HG03442 (cell line): ENCODE data around the gene ATRN.

ENCODE experiments used
- ATAC-seq: cut with Tn5 transposase; IDR thresholded peaks from one replicate; pipeline ENCODE4 v1.9.1; 2021; ENCODE audit warnings: mild to moderate bottlenecking, moderate library complexity; ENCODE audit not compliant: unreplicated experiment

ATRN gene

GRCh38 chr20:3692706-3693294 is 222.0 kb downstream of the ATRN start:
- no peak for ATAC-seq

DNA sequence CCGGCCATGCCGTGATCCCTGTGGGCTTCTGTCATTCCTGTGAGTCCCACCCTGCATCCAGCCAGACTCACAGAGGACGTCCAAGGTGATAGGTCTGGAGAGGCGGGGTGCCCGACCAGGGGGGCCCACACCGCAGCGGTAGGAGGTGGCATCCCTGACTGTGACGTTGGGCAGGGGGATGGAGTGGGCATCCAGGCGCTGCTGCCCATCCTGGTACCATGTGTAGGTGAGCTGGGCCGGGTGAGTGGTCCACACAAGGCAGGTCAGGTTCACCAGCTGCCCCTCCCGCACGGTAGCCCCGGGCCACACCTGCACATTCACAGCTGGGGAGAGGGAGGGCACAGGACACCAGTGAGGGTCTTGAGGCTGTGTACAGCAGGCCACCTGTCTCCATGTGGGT is 222.6 kb downstream of the ATRN start:
- no peak for ATAC-seq

DNA sequence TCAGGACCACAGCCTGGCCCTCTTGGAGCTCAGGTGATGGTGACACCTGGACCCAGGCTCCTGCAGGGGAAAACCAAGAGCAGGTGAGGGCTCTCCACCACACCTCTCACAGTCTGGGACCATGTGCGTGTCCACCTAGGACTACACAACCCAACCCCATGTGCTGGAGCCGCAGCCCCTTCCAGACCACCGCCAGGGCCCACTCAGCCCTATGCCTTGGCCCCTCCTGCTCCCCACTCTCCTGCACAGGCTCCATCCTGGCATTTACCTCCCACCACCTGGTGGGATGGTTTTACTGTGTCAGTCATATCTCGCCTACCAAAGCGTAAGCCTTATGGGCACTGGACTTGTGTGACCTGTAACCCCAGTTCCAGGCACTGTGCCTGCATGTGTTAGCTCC is 224.0 kb downstream of the ATRN start:
- no peak for ATAC-seq

DNA sequence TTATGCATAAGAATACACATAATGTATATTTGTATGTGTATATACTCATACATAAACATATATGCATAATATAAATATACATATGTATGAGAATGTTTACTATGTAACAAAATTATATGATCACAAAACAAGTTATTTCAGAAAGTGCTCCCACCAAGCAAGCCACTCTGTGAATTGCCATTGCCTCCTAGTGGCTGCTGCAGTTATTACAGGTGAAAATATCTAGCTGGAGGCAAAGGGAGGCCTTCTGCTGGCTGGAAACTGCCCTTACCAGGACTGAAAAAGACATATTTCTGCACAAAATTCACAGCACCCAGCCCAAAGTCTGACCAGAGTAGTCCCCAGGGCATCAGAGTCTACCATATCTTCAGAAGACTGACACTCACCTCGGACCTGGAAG is 225.4 kb downstream of the ATRN start:
- no peak for ATAC-seq

DNA sequence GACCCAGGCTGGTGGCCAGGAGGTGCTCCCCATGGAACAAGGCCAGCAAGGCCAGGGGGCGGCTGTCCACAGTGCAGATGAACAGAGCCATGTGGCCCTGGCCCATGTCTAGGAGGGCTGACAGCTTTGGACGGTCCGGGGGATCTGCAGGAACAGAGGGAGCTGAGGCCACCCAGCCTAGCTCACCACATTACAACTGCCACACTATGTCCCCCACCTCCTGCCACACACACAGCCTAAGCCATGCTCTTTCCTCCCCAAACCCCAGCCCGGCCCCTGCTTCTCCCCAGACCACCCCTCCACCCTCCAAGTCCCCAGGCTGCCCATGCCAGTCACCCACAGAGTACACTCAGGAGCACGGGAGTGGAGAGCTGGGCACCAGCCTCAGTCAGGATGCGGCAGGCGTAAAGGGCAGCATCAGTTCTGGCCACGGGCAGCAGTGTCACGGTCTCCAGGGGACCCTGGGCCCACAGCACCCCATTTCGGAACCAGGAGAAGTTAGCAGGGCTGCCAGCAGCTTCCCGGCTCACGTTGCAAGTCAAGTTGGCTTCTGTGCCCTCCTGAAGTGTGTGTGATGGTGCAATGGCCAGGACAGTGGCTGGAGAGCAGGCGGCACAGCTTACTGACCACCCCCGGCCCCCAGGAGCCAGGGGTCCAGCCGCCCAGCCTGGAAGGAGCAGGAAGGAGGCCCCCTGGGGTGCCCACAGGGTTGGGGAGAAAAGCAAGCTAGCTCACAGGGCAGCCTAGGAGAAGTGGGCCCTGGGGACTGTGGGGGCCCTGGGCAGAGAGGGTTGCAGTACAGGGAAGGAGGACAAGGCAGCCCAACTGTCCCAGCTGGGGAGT is 226.1 kb downstream of the ATRN start:
- no peak for ATAC-seq

- ATAC-seq = no peak
These were observed 226.9 kb downstream of the ATRN start for GRCh38 chr20:3697588-3698305.

- ATAC-seq = no peak
These were observed 227.8 kb downstream of the ATRN start for GRCh38 chr20:3698591-3699001.

DNA sequence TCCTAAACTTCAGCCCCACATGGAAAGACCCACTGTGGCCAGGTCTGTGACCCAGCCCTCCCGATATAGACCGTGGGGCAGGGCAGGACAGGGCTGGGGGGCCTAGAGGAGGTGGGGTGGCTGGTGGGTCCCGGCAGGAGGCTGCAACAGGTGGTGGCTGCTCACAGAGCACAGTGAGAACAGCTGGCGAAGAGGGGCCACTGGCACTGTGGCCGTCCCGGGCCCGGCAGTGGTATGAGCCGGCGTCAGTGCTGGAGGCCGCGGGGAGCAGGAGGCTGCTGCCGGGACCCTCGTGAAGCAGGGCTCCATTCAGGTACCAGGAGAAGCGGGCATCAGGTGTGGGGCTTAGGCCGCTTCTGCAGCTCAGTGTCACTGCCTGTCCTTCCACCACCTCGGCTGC is 228.2 kb downstream of the ATRN start:
- ATAC-seq = no peak
